DOHH2 (cell line): ENCODE results near the gene CDC26.

Experiments
- EZH2phosphoT487 ChIP-seq: fragments of 200-600 bp; sonication (generic); IDR thresholded peaks from 2 replicates; pipeline ENCODE4 v1.6.1; 2017; ENCODE audit warnings: borderline replicate concordance, mild to moderate bottlenecking, antibody characterized with exemption, low read length, moderate library complexity, mixed read lengths
- TF ChIP-seq, protein P1 (sequence below): fragments of 200-600 bp; sonication (generic); IDR thresholded peaks from one replicate; pipeline ENCODE4 v1.5.1; 2014; ENCODE audit warnings: antibody characterized with exemption, mild to moderate bottlenecking, low read depth, low read length; ENCODE audit not compliant: poor library complexity, severe bottlenecking

DNA sequence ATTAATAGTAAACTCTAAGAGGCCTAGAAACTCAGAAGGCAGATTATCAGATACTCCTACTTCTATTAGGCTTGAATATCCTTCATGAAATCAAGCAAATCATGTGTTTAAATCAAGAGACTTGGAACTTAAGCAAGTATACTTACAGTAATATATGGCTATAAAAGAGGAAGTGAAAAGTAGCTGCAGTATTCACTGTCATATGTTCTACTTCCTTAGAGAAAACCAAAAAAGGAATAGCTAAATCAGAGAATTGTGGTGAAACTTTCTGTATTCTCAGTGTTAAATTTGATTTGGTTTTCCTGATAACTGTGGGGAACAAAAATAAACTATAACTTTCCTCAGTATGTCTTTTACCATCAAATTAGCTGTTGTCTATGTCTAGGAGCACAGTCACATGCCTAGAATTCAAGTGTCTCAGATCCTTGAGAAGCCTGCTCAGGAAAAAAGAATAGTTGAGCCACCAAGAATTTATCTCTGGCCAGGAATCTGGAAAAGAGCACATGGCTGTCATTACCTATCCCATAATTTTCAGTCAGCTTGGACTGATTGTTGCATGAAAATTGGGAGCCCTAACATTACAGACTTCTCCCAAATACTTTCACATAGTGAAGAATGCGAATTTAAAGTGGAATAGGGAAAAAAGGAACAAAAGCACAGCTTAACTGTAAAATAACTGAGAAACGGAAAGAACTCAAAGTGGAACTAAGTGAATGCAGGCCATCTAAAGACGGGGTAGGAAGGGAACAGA lies 56.0 kb downstream of the CDC26 start:
- TF ChIP-seq, protein P1, sequence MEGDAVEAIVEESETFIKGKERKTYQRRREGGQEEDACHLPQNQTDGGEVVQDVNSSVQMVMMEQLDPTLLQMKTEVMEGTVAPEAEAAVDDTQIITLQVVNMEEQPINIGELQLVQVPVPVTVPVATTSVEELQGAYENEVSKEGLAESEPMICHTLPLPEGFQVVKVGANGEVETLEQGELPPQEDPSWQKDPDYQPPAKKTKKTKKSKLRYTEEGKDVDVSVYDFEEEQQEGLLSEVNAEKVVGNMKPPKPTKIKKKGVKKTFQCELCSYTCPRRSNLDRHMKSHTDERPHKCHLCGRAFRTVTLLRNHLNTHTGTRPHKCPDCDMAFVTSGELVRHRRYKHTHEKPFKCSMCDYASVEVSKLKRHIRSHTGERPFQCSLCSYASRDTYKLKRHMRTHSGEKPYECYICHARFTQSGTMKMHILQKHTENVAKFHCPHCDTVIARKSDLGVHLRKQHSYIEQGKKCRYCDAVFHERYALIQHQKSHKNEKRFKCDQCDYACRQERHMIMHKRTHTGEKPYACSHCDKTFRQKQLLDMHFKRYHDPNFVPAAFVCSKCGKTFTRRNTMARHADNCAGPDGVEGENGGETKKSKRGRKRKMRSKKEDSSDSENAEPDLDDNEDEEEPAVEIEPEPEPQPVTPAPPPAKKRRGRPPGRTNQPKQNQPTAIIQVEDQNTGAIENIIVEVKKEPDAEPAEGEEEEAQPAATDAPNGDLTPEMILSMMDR: no peak
- no peak for TF ChIP-seq EZH2phosphoT487
